Lower leg skin (tissue), 3 donors: ENCODE results near the gene FLYWCH1.

Experiments used
- CTCF ChIP-seq, 3 donors: fragments of 450-650 bp; IDR thresholded peaks; one replicate each; pipeline ENCODE4 v1.5.1; 2016; ENCODE audit warnings: antibody characterized with exemption in 3 of 3, mild to moderate bottlenecking in 3 of 3, moderate library complexity in 2 of 3
- POLR2A ChIP-seq, 2 donors: fragments of 450-650 bp; IDR thresholded peaks; one replicate each; pipeline ENCODE4 v1.6.1; 2016 to 2017; ENCODE audit warnings: antibody characterized with exemption in 2 of 2, mild to moderate bottlenecking in 1 of 2, moderate library complexity in 1 of 2

DNA sequence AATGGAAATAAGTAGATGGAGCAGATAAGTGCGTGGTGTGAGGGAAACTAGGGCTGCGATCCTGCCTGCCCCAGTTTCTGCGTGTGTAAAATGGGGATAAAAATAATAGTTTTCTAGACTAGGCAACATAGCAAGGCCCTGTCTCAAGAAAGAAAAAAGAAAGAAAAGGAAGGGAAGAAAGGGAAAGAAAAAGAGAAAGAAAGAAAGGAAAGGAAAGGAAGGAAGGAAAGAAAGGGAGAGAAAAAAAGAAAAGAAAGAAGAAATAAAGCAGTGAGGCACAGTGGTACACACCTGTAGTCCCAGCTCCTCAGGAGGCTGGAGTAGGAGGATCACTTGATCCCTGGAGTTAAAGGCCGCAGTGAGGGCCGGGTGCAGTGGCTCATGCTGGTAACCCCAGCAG, 70.7 kb downstream of the FLYWCH1 start:
- TF ChIP-seq CTCF (IDR thresholded peaks at IDR 0.05) (no peak), POLR2A (IDR thresholded peaks at IDR 0.05) (no peak)
